ENCODE data around the gene SALL4.

DNA sequence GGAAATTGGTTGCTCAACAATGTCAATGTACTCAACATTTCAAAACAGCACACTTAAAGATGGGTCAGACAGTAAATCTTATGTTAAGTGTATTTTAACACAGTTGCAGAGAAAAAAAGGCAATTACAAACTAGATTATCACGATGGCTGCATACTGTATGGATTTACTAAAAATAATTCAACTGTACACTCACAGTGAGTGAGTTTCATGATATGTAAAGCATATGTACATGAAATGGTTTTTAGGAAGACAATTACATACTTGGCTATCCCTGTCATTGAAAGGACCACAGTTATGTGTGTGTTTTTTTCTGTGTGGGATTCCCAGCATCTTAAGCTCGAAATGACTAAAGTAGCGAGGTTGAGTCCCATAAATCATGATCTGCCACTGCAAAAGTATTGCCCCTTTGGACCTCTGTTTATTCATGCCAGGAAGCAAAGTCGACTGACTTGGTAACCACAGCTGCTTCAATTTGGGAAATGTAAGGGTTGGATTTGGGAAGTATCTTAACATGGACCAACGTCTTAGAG, 5.5 kb upstream of the SALL4 start:
- TF ChIP-seq SP2 (tag by site-specific recombination; IDR thresholded peaks at IDR 0.05) (no peak), TCF7L2 (IDR thresholded peaks at IDR 0.05; ENCODE audit: borderline replicate concordance, low read depth, low read length) (no peak), ZBTB8A (tag by site-specific recombination; IDR thresholded peaks at IDR 0.05) (no peak)
- TF ChIP-seq, protein P1, sequence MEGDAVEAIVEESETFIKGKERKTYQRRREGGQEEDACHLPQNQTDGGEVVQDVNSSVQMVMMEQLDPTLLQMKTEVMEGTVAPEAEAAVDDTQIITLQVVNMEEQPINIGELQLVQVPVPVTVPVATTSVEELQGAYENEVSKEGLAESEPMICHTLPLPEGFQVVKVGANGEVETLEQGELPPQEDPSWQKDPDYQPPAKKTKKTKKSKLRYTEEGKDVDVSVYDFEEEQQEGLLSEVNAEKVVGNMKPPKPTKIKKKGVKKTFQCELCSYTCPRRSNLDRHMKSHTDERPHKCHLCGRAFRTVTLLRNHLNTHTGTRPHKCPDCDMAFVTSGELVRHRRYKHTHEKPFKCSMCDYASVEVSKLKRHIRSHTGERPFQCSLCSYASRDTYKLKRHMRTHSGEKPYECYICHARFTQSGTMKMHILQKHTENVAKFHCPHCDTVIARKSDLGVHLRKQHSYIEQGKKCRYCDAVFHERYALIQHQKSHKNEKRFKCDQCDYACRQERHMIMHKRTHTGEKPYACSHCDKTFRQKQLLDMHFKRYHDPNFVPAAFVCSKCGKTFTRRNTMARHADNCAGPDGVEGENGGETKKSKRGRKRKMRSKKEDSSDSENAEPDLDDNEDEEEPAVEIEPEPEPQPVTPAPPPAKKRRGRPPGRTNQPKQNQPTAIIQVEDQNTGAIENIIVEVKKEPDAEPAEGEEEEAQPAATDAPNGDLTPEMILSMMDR (tag by site-specific recombination; IDR thresholded peaks at IDR 0.05): no peak
- TF ChIP-seq, protein P2, sequence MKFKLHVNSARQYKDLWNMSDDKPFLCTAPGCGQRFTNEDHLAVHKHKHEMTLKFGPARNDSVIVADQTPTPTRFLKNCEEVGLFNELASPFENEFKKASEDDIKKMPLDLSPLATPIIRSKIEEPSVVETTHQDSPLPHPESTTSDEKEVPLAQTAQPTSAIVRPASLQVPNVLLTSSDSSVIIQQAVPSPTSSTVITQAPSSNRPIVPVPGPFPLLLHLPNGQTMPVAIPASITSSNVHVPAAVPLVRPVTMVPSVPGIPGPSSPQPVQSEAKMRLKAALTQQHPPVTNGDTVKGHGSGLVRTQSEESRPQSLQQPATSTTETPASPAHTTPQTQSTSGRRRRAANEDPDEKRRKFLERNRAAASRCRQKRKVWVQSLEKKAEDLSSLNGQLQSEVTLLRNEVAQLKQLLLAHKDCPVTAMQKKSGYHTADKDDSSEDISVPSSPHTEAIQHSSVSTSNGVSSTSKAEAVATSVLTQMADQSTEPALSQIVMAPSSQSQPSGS (tag by site-specific recombination; IDR thresholded peaks at IDR 0.05; ENCODE audit: low read depth): no peak

Data from HEK293 (cell line).